Tibial nerve (tissue), 4 donors: ENCODE measurements around the gene CSNK2A1. TPM values are rescaled to one million over a fixed set of nuclear protein-coding genes. Genes with fewer than 3 reads are reported as not detected.
A peak's percentile ranks its signal among the peaks of the same experiment; 100 is the strongest.

Experiments
- DNase-seq, 2 donors: peaks; one replicate each; pipeline ENCODE4 v3.0.0-alpha.2; 2019; ENCODE audit warnings: low spot score in 2 of 2
- H3K27ac ChIP-seq, 4 donors: fragments of 200-600 bp; sonication (generic) in 3 of 4; one replicate each; pipeline ENCODE4 v1.5.1; 2017 to 2019; ENCODE audit warnings: mild to moderate bottlenecking in 1 of 4
- H3K27me3 ChIP-seq, 2 donors: fragments of 200-600 bp; sonication (generic) in 1 of 2; one replicate each; pipeline versions ENCODE4 v1.5.1 to v1.6.0; 2017 to 2019
- H3K36me3 ChIP-seq, 3 donors: fragments of 200-600 bp; sonication (generic); one replicate each; pipeline ENCODE4 v1.5.1; 2018 to 2019
- H3K4me1 ChIP-seq, 4 donors: fragments of 200-600 bp; sonication (generic) in 3 of 4; one replicate each; pipeline ENCODE4 v1.5.1; 2017 to 2019
- H3K4me3 ChIP-seq, 4 donors: fragments of 200-600 bp; sonication (generic) in 3 of 4; one replicate each; pipeline ENCODE4 v1.5.1; 2017 to 2019; ENCODE audit warnings: mild to moderate bottlenecking in 1 of 4, moderate library complexity in 1 of 4
- H3K9me3 ChIP-seq, 4 donors: fragments of 200-600 bp; sonication (generic) in 3 of 4; one replicate each; pipeline ENCODE4 v1.5.1; 2017 to 2019
- EP300 ChIP-seq, 2 donors: sonication (generic); formaldehyde crosslinking; IDR thresholded peaks; one replicate each; pipeline ENCODE4 v1.6.1; 2017; ENCODE audit warnings: antibody characterized with exemption in 2 of 2, mild to moderate bottlenecking in 1 of 2
- POLR2A ChIP-seq, 2 donors: fragments of 450-650 bp; IDR thresholded peaks; one replicate each; pipeline ENCODE4 v1.6.1; 2017; ENCODE audit warnings: antibody characterized with exemption in 2 of 2, mild to moderate bottlenecking in 2 of 2, moderate library complexity in 2 of 2
- WGBS, 2 donors: methylation state at CpG; one replicate each; pipeline ENCODE4 v1.1.5; 2018; 5-methylcytosine and 5-hydroxymethylcytosine counted together
- total RNA-seq, 4 donors: library from RNA; depleted of rRNA; stranded (reverse); fragments of >200 nt; gene quantifications; one replicate each; pipeline ENCODE4 v1.1.0, GENCODE V29; 2016
- TF ChIP-seq, protein P1 (sequence below), 5 experiments: fragments of 200-600 bp in 3 of 5; fragments of 450-650 bp in 2 of 5; sonication (generic) in 3 of 5; IDR thresholded peaks; one replicate each; pipeline ENCODE4 v1.5.1; 2016 to 2019; ENCODE audit warnings: antibody characterized with exemption in 5 of 5, mild to moderate bottlenecking in 3 of 5, moderate library complexity in 2 of 5

The CSNK2A1 gene
- total RNA-seq, 4 donors from 2014 or later, result 60.7 to 73.0 (median 64.1) TPM

DNA sequence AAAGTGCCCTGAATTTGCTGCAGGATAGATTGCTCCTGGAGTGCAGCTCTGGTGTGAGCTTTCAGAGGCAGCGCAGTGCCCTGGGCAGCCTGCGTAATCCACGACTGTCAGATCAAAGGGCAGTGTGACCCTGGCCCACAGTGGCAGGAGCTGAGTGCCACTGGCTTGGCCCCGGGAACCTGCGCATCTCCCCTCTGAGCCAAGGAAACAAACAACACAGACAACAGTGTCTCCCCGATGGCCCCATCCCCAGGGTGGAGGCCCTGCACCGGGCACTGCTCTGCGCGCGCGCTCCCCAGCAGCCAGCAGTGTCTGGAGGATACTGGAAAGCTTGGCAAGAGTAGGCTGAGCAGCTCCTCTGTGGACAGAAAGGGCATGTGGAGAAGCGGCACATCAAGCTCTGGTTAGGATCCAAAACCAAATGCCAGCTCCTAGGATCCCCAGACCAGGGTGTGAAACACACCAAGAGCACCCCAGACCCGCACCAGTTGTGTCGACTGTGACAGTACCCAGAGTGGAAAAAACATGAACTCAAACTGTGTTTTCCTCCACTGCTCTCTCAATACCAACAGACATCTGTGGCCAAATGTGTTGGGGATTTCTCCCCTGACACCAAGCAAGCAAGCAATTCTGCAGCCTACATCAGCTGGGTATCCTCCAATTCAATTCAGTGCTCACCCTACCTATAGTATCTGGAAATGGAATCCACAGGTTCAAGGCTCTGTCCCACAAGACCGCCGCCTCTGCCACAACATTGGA lies 108.8 kb downstream of the CSNK2A1 start:
- H3K27me3 ChIP-seq, result no peaks in the 10 kb centered on the region
- H3K4me3 ChIP-seq, result no peak overlapping the region
- no peak overlapping the region for H3K27ac ChIP-seq
- H3K9me3 ChIP-seq, result no peaks in the 10 kb centered on the region
- peaks cover 0 to 12% (median 2%) of the 10 kb centered on the region in 4 donors for H3K4me1 ChIP-seq
- no peak for TF ChIP-seq POLR2A (IDR thresholded peaks at IDR 0.05)
- no peak for TF ChIP-seq EP300 (IDR thresholded peaks at IDR 0.05)
- TF ChIP-seq, protein P1, sequence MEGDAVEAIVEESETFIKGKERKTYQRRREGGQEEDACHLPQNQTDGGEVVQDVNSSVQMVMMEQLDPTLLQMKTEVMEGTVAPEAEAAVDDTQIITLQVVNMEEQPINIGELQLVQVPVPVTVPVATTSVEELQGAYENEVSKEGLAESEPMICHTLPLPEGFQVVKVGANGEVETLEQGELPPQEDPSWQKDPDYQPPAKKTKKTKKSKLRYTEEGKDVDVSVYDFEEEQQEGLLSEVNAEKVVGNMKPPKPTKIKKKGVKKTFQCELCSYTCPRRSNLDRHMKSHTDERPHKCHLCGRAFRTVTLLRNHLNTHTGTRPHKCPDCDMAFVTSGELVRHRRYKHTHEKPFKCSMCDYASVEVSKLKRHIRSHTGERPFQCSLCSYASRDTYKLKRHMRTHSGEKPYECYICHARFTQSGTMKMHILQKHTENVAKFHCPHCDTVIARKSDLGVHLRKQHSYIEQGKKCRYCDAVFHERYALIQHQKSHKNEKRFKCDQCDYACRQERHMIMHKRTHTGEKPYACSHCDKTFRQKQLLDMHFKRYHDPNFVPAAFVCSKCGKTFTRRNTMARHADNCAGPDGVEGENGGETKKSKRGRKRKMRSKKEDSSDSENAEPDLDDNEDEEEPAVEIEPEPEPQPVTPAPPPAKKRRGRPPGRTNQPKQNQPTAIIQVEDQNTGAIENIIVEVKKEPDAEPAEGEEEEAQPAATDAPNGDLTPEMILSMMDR (IDR thresholded peaks at IDR 0.05), result no peak
- DNase-seq, result no peak
- WGBS, 2 donors, result 80 to 81% methylated on average over 15 to 16 of the region's 16 CpGs
- peaks cover 0 to 91% (median 36%) of the 10 kb centered on the region in 3 donors for H3K36me3 ChIP-seq

DNA sequence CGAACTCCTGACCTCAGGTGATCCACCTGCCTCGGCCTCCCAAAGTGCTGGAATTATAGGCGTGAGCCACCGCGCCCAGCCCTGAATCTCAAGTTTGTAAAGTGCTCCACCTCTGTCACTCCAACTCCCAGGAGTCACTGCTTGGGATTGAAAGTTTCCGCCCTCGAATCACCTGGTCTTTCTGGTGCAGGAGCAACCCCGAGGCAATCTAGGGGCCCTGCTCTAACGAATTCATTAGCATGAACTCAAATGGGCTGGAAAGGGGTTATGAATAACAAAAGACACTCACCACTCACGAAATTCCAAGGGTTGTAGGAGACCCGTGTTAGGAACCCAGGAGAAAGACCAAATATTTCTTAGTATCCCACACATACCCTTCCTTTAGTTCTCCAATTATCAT lies 109.4 kb downstream of the CSNK2A1 start:
- H3K36me3 ChIP-seq, result peaks cover 0 to 91% (median 36%) of the 10 kb centered on the region in 3 donors
- no peaks in the 10 kb centered on the region for H3K27me3 ChIP-seq
- no peak for TF ChIP-seq EP300 (IDR thresholded peaks at IDR 0.05)
- TF ChIP-seq, protein P1 (IDR thresholded peaks at IDR 0.05), result no peak
- no peak for TF ChIP-seq POLR2A (IDR thresholded peaks at IDR 0.05)
- no peak overlapping the region for H3K4me3 ChIP-seq
- H3K9me3 ChIP-seq, result no peaks in the 10 kb centered on the region
- no peak for DNase-seq
- H3K27ac ChIP-seq, result no peak overlapping the region
- WGBS, 2 donors, result 64 to 67% methylated on average over 11 of the region's 11 CpGs
- H3K4me1 ChIP-seq, result peaks cover 0 to 10% (median 2%) of the 10 kb centered on the region in 4 donors

DNA sequence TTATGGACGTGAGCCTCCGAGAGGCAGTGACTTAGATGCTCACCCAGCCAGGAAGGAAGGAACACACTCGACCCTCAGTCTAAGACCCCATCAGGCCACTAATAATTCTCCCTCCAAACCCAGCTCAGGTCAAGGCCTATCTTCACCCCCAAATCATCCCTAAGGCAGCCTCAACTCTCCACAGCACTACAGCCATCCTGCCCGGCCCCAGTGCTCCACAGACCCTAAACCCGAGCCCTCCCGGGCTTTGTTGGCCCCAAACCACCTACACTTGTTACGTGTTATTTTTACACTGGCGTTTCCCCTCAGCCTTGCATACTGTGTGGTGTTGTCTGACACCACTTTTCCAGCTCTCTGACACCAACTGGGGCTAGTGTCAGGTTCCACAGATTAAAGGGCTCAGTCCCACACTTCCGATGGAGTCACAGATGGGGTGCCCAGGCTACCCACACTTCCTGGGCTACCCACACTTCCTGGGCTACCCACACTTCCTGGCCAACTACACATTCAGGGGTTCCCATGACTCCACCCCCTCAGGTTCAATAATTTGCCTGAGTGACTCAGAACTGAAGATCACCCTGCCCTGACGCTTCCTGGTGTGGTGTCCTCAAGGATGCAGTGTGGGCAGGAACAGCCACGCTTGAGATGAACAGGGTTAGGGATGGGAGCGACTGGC lies 110.2 kb downstream of the CSNK2A1 start:
- Histone ChIP-seq H3K27ac (peak overlapping the region in 1 of 4 donors; percentile 19), H3K27me3 (no peaks in the 10 kb centered on the region), H3K4me3 (no peak overlapping the region), H3K9me3 (no peaks in the 10 kb centered on the region), H3K36me3 (peaks cover 0 to 91% (median 31%) of the 10 kb centered on the region in 3 donors), H3K4me1 (peaks cover 0 to 2% (median 0%) of the 10 kb centered on the region in 4 donors)
- WGBS, 2 donors, result 69 to 79% methylated on average over 12 of the region's 12 CpGs
- no peak for DNase-seq
- TF ChIP-seq, protein P1 (IDR thresholded peaks at IDR 0.05), result no peak
- TF ChIP-seq POLR2A (IDR thresholded peaks at IDR 0.05) (no peak), EP300 (IDR thresholded peaks at IDR 0.05) (no peak)

DNA sequence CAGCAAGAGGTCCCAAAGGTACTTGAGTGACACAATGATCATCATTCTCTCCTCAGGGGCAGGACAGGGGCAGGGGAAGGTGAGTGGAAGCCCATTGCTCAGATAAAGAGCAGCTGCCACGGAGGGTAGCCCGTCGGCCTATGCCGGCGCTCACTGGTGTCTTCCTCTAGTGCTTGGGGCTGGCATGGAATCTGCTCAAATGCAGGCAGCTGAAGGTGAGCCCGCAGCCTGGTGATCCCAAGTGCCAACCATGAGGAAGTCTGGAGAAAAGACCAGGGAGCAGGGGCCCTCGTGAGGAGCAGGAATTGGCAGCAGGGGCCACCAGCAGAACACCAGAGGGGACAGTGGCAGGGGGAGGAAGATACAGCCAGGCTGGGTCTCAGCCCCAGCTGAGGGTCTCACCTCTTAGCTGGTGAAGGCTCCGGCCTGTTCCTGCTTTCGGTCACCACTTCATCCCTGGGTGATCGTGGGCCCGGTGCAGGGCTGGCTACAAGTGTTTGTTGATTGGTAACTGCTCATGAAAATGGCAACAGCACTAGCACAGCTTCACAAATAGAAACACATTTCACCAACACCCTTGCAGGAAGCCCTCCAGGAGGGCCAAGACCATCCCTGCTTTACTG lies 110.8 kb downstream of the CSNK2A1 start:
- Histone ChIP-seq H3K36me3 (peaks cover 0 to 91% (median 25%) of the 10 kb centered on the region in 3 donors), H3K9me3 (no peaks in the 10 kb centered on the region), H3K27ac (peak overlapping the region in 1 of 4 donors; percentile 19), H3K4me3 (no peak overlapping the region), H3K4me1 (no peaks in the 10 kb centered on the region), H3K27me3 (no peaks in the 10 kb centered on the region)
- no peak for DNase-seq
- TF ChIP-seq, protein P1 (IDR thresholded peaks at IDR 0.05), result no peak
- 83 to 88% methylated on average over 10 to 11 of the region's 11 CpGs for WGBS, 2 donors

DNA sequence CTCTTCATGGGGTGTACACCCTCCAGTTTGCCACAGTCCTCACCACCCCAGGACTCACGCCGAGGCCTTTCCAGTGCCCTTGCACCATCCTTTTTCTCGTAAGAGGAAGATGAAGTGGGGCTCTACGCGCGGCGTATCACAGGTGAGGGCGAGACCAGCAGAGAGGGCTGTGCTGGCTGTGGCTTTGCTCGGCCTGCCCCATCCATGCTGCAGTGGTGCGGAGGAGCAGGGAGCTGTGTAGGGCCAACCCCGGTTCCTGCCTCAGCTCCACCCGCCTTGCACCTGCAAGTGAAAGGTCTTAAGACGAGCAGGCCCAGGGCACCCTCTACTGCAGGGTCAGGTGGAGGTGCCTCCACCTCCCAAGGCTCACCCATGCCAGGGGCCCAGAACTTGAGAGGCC lies 111.4 kb downstream of the CSNK2A1 start:
- DNase-seq, result no peak
- Histone ChIP-seq H3K4me3 (no peak overlapping the region), H3K27ac (no peak overlapping the region), H3K9me3 (no peaks in the 10 kb centered on the region), H3K36me3 (peaks cover 0 to 91% (median 23%) of the 10 kb centered on the region in 3 donors), H3K27me3 (no peaks in the 10 kb centered on the region), H3K4me1 (no peaks in the 10 kb centered on the region)
- TF ChIP-seq, protein P1 (IDR thresholded peaks at IDR 0.05), result no peak
- TF ChIP-seq POLR2A (IDR thresholded peaks at IDR 0.05), result no peak
- TF ChIP-seq EP300 (IDR thresholded peaks at IDR 0.05), result no peak
- 85 to 90% methylated on average over 13 of the region's 13 CpGs for WGBS, 2 donors
